ENCODE results near the gene MMP24OS.

GRCh38 chr20:35238170-35238569, 39.8 kb downstream of the MMP24OS start:
- no peak for TF ChIP-seq EP300 (IDR thresholded peaks at IDR 0.05)
- TF ChIP-seq, protein P1, sequence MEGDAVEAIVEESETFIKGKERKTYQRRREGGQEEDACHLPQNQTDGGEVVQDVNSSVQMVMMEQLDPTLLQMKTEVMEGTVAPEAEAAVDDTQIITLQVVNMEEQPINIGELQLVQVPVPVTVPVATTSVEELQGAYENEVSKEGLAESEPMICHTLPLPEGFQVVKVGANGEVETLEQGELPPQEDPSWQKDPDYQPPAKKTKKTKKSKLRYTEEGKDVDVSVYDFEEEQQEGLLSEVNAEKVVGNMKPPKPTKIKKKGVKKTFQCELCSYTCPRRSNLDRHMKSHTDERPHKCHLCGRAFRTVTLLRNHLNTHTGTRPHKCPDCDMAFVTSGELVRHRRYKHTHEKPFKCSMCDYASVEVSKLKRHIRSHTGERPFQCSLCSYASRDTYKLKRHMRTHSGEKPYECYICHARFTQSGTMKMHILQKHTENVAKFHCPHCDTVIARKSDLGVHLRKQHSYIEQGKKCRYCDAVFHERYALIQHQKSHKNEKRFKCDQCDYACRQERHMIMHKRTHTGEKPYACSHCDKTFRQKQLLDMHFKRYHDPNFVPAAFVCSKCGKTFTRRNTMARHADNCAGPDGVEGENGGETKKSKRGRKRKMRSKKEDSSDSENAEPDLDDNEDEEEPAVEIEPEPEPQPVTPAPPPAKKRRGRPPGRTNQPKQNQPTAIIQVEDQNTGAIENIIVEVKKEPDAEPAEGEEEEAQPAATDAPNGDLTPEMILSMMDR (IDR thresholded peaks at IDR 0.05): no peak
